Heart left ventricle (tissue), 16 donors: Measurements from ENCODE around the gene SH3PXD2A. TPM values are rescaled to one million over a fixed set of nuclear protein-coding genes. Genes with fewer than 3 reads are reported as not detected.

ENCODE experiments used
- ATAC-seq, 4 donors: fragments of 200-7000 bp; cut with Tn5 transposase; one replicate each; pipeline ENCODE4 v1.9.1; 2020 to 2022; ENCODE audit warnings: moderate library complexity in 4 of 4, mild to moderate bottlenecking in 3 of 4, moderate number of reproducible peaks in 1 of 4
- DNase-seq, 5 donors: peaks; one replicate each; pipeline ENCODE4 v3.0.0-alpha.2; 2020
- H3K27ac ChIP-seq, 12 donors: fragments of 200-600 bp; sonication (generic) in 4 of 12; one replicate each; pipeline versions ENCODE4 v1.5.0 to v1.8.0; 2016 to 2022; ENCODE audit warnings: mild to moderate bottlenecking in 2 of 12
- H3K27me3 ChIP-seq, 9 donors: fragments of 200-600 bp; sonication (generic) in 2 of 9; one replicate each; pipeline versions ENCODE4 v1.5.1 to v1.8.0; 2016 to 2022; ENCODE audit warnings: mild to moderate bottlenecking in 3 of 9
- H3K36me3 ChIP-seq, 9 donors: fragments of 200-600 bp; sonication (generic) in 2 of 9; one replicate each; pipeline versions ENCODE4 v1.5.0 to v1.8.0; 2018 to 2022; ENCODE audit warnings: mild to moderate bottlenecking in 2 of 9
- H3K4me1 ChIP-seq, 12 donors: fragments of 200-600 bp; sonication (generic) in 4 of 12; one replicate each; pipeline versions ENCODE4 v1.5.0 to v1.8.0; 2016 to 2022; ENCODE audit warnings: mild to moderate bottlenecking in 3 of 12
- H3K4me3 ChIP-seq, 12 donors: fragments of 200-600 bp; sonication (generic) in 4 of 12; one replicate each; pipeline versions ENCODE4 v1.5.0 to v1.8.0; 2017 to 2022; ENCODE audit warnings: mild to moderate bottlenecking in 9 of 12, moderate library complexity in 4 of 12
- H3K9me3 ChIP-seq, 12 donors: fragments of 200-600 bp; sonication (generic) in 4 of 12; one replicate each; pipeline versions ENCODE4 v1.5.0 to v1.8.0; 2016 to 2022; ENCODE audit warnings: mild to moderate bottlenecking in 1 of 12
- CTCF ChIP-seq, 12 donors: fragments of 200-600 bp; sonication (generic) in 4 of 12; IDR thresholded peaks; one replicate each; pipeline versions ENCODE4 v1.5.0 to v1.8.0; 2018 to 2022; ENCODE audit warnings: antibody characterized with exemption in 12 of 12, mild to moderate bottlenecking in 5 of 12
- POLR2A ChIP-seq, 2 donors: fragments of 450-650 bp; IDR thresholded peaks; one replicate each; pipeline ENCODE4 v1.6.1; 2017; ENCODE audit warnings: antibody characterized with exemption in 2 of 2, mild to moderate bottlenecking in 2 of 2, moderate library complexity in 2 of 2
- WGBS, 4 donors: extraction: QIAGEN DNeasy Blood & Tissue Kit in 2 of 4; methylation state at CpG; one replicate each; pipeline versions ENCODE4 v1.1.5 to v1.1.7; 2013 to 2018; 5-methylcytosine and 5-hydroxymethylcytosine counted together
- intact Hi-C, 10 donors: fragments of 100-400 bp; cut with DNase I; formaldehyde crosslinking; loops; one replicate each; pipeline versions ENCODE4 v1.11.1 to v1.14.2; 2022
- polyA plus RNA-seq, 2 donors: library from polyadenylated mRNA; stranded (reverse); fragments of 200-250 nt; gene quantifications; one replicate each; pipeline ENCODE4 v1.2.3, GENCODE V29; 2013
- total RNA-seq, 9 donors: library from RNA; depleted of rRNA in 2 of 9; stranded (reverse); fragments of >200 nt in 2 of 9; fragmentation: NEBNext Ultra II Directional in 3 of 9; extraction: Animal tissue kit (Norgen Biotek cat#: 25700) in 3 of 9; gene quantifications; one replicate each; pipeline versions ENCODE4 v1.1.0 to v1.2.4, GENCODE V29; 2016 to 2023
- donor health status: ischemic (EF 13 %, LVEDD 7.1; RV severe dilation, severe dysfunction).
- donor health status: healthy with polysubstance abuse.
- donor health status: DM: no; HTN: yes; CAD: no.
- donor health status: DM: no; HTN: no; CAD: no.
- donor health status: ischemic (EF 25% LVEDD 6.9; RV normal size, moderate dysfunction).
- donor health status: ischemic (EF 25% LVEDD 5.7; RV mildly dilated, moderate dysfunction).
- donor health status: healthy.
- donor health status: DM: yes; HTN: yes; CAD: no.
- donor health status: ischemic (EF 35%, LVEDD 5.7; RV mildly dilated, moderate dysfunction).
- donor health status: nonischemic (EF 11% LVEDD 7.7; RV severe dilation, severe dysfunction).
- donor health status: DM: yes; HTN: yes; CAD: no.
- donor health status: PGD.
- donor health status: ischemic (EF 29% LVEDD 5.4; RV normal size, mild dysfunction).
- donor health status: nonischemic (EF 23%, LVEDD 6.1; RV moderate dilation, normal function).

The SH3PXD2A gene
- total and polyA plus RNA-seq, 11 donors = 11.8 to 43.4 (median 31.1) TPM

- DNase-seq = no peak
- TF ChIP-seq CTCF (IDR thresholded peaks at IDR 0.05) = no peak
- no peak for TF ChIP-seq POLR2A (IDR thresholded peaks at IDR 0.05)
- WGBS, 4 donors = 86 to 99% (median 96%) methylated on average over 7 of the region's 7 CpGs
- Histone ChIP-seq H3K4me1 (peaks cover 0 to 56% (median 25%) of the 10 kb centered on the region in 12 donors), H3K9me3 (peaks cover 0 to 7% (median 0%) of the 10 kb centered on the region in 12 donors), H3K27ac (no peak overlapping the region), H3K36me3 (no peaks in the 10 kb centered on the region), H3K27me3 (no peaks in the 10 kb centered on the region), H3K4me3 (no peak overlapping the region)
- ATAC-seq = no peak
- intact Hi-C loops = loop anchor here in 1 of 10 donors (10.0 kb wide), 1 partner anchor 595 kb away; no protein-coding TSS in a partner anchor
Observed at GRCh38 chr10:103749779-103750178, 105.6 kb downstream of the SH3PXD2A start.

DNA sequence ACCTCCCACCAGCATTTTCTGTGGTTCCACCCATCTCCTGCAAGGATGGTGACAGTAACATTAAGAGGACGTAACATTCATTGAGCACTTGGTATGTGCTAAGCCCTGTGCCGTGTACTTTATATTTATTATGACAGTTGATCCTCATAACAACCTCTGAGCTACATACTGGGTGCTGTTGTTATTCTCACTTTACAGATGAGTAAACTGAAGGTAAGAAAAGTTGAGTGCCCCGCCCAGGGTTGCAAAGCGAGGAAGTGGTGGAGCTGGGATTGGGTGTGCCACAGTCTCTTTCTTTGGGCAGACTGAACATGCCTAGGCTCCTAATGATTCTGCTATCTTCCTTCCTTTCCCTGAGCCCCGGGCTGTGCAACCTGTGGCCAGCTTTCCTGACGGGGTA, 107.4 kb downstream of the SH3PXD2A start:
- TF ChIP-seq POLR2A (IDR thresholded peaks at IDR 0.05) (no peak), CTCF (IDR thresholded peaks at IDR 0.05) (no peak)
- Histone ChIP-seq H3K4me3 (no peak overlapping the region), H3K4me1 (peaks cover 0 to 64% (median 25%) of the 10 kb centered on the region in 12 donors), H3K36me3 (no peaks in the 10 kb centered on the region), H3K9me3 (peaks cover 0 to 7% (median 0%) of the 10 kb centered on the region in 12 donors), H3K27ac (peak overlapping the region in 3 of 12 donors; percentile 10 to 54 (median 36)), H3K27me3 (no peaks in the 10 kb centered on the region)
- intact Hi-C loops = loop anchor here in 1 of 10 donors (10.0 kb wide), 1 partner anchor 597 kb away; no protein-coding TSS in a partner anchor
- 84 to 95% (median 91%) methylated on average over 6 of the region's 6 CpGs for WGBS, 4 donors
- no peak for ATAC-seq
- no peak for DNase-seq

- Histone ChIP-seq H3K36me3 (no peaks in the 10 kb centered on the region), H3K27me3 (no peaks in the 10 kb centered on the region), H3K4me1 (peaks cover 0 to 64% (median 24%) of the 10 kb centered on the region in 12 donors), H3K27ac (peak overlapping the region in 3 of 12 donors; percentile 10 to 54 (median 36)), H3K4me3 (no peak overlapping the region), H3K9me3 (peaks cover 0 to under 1% (median 0%) of the 10 kb centered on the region in 12 donors)
- no peak for DNase-seq
- ATAC-seq = no peak
- TF ChIP-seq CTCF (IDR thresholded peaks at IDR 0.05) (no peak), POLR2A (IDR thresholded peaks at IDR 0.05) (no peak)
- intact Hi-C loops = loop anchor here in 1 of 10 donors (10.0 kb wide), 1 partner anchor 597 kb away; no protein-coding TSS in a partner anchor
- 76 to 86% (median 81%) methylated on average over 9 to 14 of the region's 14 CpGs for WGBS, 4 donors
Observed at GRCh38 chr10:103747193-103747865, 108.0 kb downstream of the SH3PXD2A start.

GRCh38 chr10:103746598-103746997, 108.8 kb downstream of the SH3PXD2A start:
- ATAC-seq (peak in 1 of 4 donors; percentile 64), DNase-seq (no peak)
- no peak overlapping the region for H3K4me3 ChIP-seq
- H3K27ac ChIP-seq = peak overlapping the region in 8 of 12 donors; percentile 2 to 73 (median 43)
- no peaks in the 10 kb centered on the region for H3K36me3 ChIP-seq
- H3K27me3 ChIP-seq = no peaks in the 10 kb centered on the region
- no peaks in the 10 kb centered on the region for H3K9me3 ChIP-seq
- H3K4me1 ChIP-seq = peaks cover 0 to 61% (median 19%) of the 10 kb centered on the region in 12 donors
- TF ChIP-seq POLR2A (IDR thresholded peaks at IDR 0.05) = no peak
- no peak for TF ChIP-seq CTCF (IDR thresholded peaks at IDR 0.05)
- 67 to 78% (median 71%) methylated on average over 9 of the region's 9 CpGs for WGBS, 4 donors
- intact Hi-C loops = loop anchor here in 1 of 10 donors (10.0 kb wide), 1 partner anchor 598 kb away; no protein-coding TSS in a partner anchor
